NCI-H2227 treated with DMSO at 0.1 percent for 48 hours (cell line): Measurements from ENCODE around the gene SAA1.

Experiments
- DNase-seq: peaks from one replicate; lab custom pipeline; 2025; lab: John Stamatoyannopoulos, UW

SAA1 gene

GRCh38 chr11:18310800-18311340 lies 44.8 kb downstream of the SAA1 start:
- no peak for DNase-seq

DNA sequence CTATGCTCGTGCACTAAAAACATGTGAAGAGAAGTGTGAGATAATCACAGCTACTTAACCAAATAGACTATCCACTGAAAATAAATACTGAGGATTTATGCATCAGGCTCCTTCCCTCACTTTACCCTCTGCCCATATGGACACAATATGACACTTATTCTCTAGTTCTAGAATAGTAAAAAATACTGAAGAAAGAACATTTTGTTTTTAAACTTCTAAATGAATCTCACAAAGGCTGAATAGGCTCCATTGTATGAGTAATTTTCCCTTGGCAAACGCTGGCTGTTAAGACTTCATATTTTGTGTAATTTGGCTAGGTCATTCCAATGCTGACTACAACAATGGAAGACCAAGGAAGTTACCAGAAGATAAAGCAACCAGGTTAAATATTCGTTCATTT lies 45.9 kb downstream of the SAA1 start:
- no peak for DNase-seq

- DNase-seq = no peak
Observed at GRCh38 chr11:18312663-18313420, 46.8 kb downstream of the SAA1 start.

DNA sequence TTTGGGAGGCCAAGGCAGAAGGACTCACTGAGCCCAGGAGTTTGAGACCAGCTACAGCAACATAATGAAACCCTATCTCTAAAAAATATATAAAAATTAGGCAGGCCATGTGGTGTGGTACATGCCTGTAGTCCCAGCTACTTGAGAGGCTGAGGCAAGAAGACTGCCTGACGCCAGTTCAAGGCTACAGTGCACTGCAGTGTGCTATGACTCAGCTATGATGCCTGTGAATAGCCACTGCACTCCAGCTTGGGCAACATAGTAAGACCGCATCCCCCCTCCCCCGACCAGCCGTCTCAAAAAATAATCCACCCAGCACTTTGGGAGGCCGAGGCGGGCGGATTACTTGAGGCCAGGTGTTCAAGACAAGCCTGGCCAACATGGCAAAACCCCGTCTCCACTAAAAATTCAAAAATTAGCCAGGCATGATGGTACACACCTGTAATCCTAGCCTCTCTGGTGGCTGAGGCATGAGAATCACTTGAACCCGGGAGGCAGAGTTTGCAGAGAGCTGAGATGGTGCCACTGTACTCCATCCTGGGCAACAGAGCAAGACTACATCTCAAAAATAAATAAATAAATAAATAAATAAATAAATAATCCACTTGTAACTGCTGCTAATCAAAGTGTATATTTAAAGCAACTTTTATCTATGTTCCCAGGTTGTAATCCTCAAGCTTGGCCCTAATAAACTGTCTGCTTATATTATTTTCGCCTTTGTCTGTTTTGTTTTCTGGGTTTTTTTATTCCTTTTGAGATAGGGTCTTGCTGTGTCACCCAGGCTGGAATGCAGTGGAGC lies 48.1 kb downstream of the SAA1 start:
- DNase-seq = no peak

DNA sequence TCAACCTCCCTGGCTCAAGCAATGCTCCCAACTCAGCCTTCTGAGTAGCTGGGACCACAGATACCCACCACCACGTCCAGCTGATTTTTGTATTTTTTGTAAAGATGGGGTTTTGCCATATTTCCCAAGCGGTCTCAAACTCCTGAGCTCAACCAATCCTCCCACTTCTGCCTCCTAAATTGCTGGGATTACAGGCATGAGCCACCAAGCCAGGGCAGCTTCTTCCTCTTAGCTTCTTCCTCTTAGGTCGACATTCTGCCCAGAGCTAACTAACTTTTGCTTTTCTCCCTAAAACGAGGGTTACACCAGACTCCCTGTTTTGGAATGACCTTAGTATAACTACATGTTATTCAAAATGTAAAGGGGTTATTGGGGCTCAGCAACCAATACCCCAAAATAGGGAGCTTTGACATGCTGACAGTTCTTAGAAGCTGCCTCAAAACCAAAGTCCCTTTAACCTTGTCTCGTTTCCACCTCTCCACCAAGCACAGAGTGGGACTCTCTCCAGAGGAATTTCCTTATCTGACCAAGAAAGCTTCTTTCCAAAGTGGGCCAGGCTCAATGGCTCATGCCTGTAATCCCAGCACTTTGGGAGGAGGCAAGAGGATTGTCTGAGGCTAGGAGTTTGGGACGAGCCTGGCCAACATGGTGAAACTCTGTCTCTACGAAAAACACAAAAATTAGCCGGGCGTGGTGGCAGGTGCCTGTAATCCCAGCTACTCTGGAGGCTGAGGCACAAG lies 48.9 kb downstream of the SAA1 start:
- DNase-seq = no peak

- DNase-seq = no peak
Observed at GRCh38 chr11:18315893-18316292, 49.8 kb downstream of the SAA1 start.

DNA sequence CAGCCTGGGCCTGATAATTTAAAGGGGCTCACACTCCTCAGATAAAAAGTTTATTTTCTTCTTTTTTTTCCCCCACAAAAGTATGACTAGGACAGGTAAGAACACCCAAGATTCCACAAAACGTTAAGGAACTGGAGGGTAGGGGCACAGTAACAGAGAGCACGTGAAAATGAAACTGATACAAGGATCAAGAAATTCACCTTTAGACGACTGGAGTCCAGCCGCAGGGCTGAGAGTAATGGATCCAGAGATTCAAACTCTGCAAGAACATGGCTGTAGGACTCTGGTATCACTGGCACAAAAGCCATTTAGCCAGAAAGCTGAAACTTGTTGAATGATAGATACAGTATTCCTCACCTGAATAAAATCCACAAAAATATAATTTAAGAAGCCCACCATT lies 51.5 kb downstream of the SAA1 start:
- DNase-seq = no peak
